ENCODE measurements around the gene GPBP1L1. TPM values are rescaled to one million over a fixed set of nuclear protein-coding genes. Genes with fewer than 3 reads are reported as not detected.
A peak's percentile ranks its signal among the peaks of the same experiment; 100 is the strongest.

The GPBP1L1 gene
- total RNA-seq, 2 experiments from 2014 or later: 116 to 125 TPM

- peaks cover 39% of the 10 kb centered on the region for H3K36me3 Mint-ChIP-seq (ENCODE audit: low read depth)
- H3K27ac Mint-ChIP-seq: no peak overlapping the region
- ChIA-PET CTCF (no interaction called here), POLR2A (no interaction called here)
- intact Hi-C loops (cut with DNase I, micrococcal nuclease): no loop called here
- H3K9me3 Mint-ChIP-seq: no peaks in the 10 kb centered on the region
- Histone ChIP-seq H3K27ac (ENCODE audit: low read depth in 1 of 2, low read length in 2 of 2) (no peak overlapping the region), H3K36me3 (ENCODE audit: insufficient read depth, low read length) (peaks cover 3% of the 10 kb centered on the region), H3K4me1 (ENCODE audit: insufficient read depth, low read length) (peaks cover 44% of the 10 kb centered on the region), H3K27me3 (ENCODE audit: control insufficient read depth in 1 of 2, insufficient read depth in 2 of 2, low read length in 2 of 2) (no peaks in the 10 kb centered on the region), H3K9me3 (ENCODE audit: control insufficient read depth in 1 of 2, insufficient read depth in 1 of 2, low read length in 2 of 2) (no peaks in the 10 kb centered on the region), H3K4me3 (ENCODE audit: low read length) (no peak overlapping the region)
- ATAC-seq (ENCODE audit: poor library complexity) (no peak), DNase-seq (no peak)
- no peaks in the 10 kb centered on the region for H3K27me3 Mint-ChIP-seq
- H3K4me1 Mint-ChIP-seq (ENCODE audit: low read depth): peaks cover 76% of the 10 kb centered on the region
- H3K4me3 Mint-ChIP-seq: no peak overlapping the region
- no peak for TF ChIP-seq CTCF (IDR thresholded peaks at IDR 0.05)
These were observed 11.9 kb downstream of the GPBP1L1 start for GRCh38 chr1:45674478-45674877.

GRCh38 chr1:45673956-45674355 lies 12.4 kb downstream of the GPBP1L1 start:
- no peak overlapping the region for H3K27ac Mint-ChIP-seq
- H3K36me3 Mint-ChIP-seq (ENCODE audit: low read depth): peaks cover 41% of the 10 kb centered on the region
- H3K27me3 ChIP-seq (ENCODE audit: control insufficient read depth in 1 of 2, insufficient read depth in 2 of 2, low read length in 2 of 2): no peaks in the 10 kb centered on the region
- H3K4me1 Mint-ChIP-seq (ENCODE audit: low read depth): peaks cover 75% of the 10 kb centered on the region
- H3K36me3 ChIP-seq (ENCODE audit: insufficient read depth, low read length): peaks cover 3% of the 10 kb centered on the region
- H3K4me3 ChIP-seq (ENCODE audit: low read length): no peak overlapping the region
- no peak for TF ChIP-seq CTCF (IDR thresholded peaks at IDR 0.05)
- POLR2A ChIA-PET: no interaction called here
- no peaks in the 10 kb centered on the region for H3K9me3 Mint-ChIP-seq
- DNase-seq (no peak), ATAC-seq (ENCODE audit: poor library complexity) (no peak)
- intact Hi-C loops (cut with DNase I, micrococcal nuclease): no loop called here
- H3K27me3 Mint-ChIP-seq: no peaks in the 10 kb centered on the region
- H3K4me3 Mint-ChIP-seq: no peak overlapping the region
- H3K27ac ChIP-seq (ENCODE audit: low read depth in 1 of 2, low read length in 2 of 2): no peak overlapping the region
- H3K4me1 ChIP-seq (ENCODE audit: insufficient read depth, low read length): peaks cover 41% of the 10 kb centered on the region
- CTCF ChIA-PET: no interaction called here
- no peaks in the 10 kb centered on the region for H3K9me3 ChIP-seq (ENCODE audit: control insufficient read depth in 1 of 2, insufficient read depth in 1 of 2, low read length in 2 of 2)

GRCh38 chr1:45669859-45670655 lies 16.3 kb downstream of the GPBP1L1 start:
- Histone ChIP-seq H3K9me3 (ENCODE audit: control insufficient read depth in 1 of 2, insufficient read depth in 1 of 2, low read length in 2 of 2) (no peaks in the 10 kb centered on the region), H3K27me3 (ENCODE audit: control insufficient read depth in 1 of 2, insufficient read depth in 2 of 2, low read length in 2 of 2) (no peaks in the 10 kb centered on the region), H3K27ac (ENCODE audit: low read depth in 1 of 2, low read length in 2 of 2) (no peak overlapping the region), H3K4me3 (ENCODE audit: low read length) (no peak overlapping the region), H3K36me3 (ENCODE audit: insufficient read depth, low read length) (peaks cover 3% of the 10 kb centered on the region), H3K4me1 (ENCODE audit: insufficient read depth, low read length) (peaks cover 36% of the 10 kb centered on the region)
- H3K4me3 Mint-ChIP-seq: no peak overlapping the region
- ChIA-PET CTCF (no interaction called here), POLR2A (interaction anchor here (0.5 kb wide), 1 partner anchor 73 kb away, joined by 3 read pairs; no protein-coding TSS in a partner anchor)
- H3K27ac Mint-ChIP-seq: peak overlapping the region; percentile 21
- peaks cover 74% of the 10 kb centered on the region for H3K4me1 Mint-ChIP-seq (ENCODE audit: low read depth)
- no peak for DNase-seq
- no peaks in the 10 kb centered on the region for H3K9me3 Mint-ChIP-seq
- TF ChIP-seq CTCF (IDR thresholded peaks at IDR 0.05): no peak
- ATAC-seq (ENCODE audit: poor library complexity): no peak
- H3K27me3 Mint-ChIP-seq: no peaks in the 10 kb centered on the region
- H3K36me3 Mint-ChIP-seq (ENCODE audit: low read depth): peaks cover 55% of the 10 kb centered on the region
- intact Hi-C loops (cut with DNase I, micrococcal nuclease): no loop called here

All from CD4-positive, alpha-beta T cell (primary cell).